ENCODE results near the gene MAPK6.
"Not testable (repeated sequence)": the region's sequence is repeated elsewhere in the genome, so short reads cannot be mapped to it uniquely, and the experiment has no call there.

MAPK6 gene

DNA sequence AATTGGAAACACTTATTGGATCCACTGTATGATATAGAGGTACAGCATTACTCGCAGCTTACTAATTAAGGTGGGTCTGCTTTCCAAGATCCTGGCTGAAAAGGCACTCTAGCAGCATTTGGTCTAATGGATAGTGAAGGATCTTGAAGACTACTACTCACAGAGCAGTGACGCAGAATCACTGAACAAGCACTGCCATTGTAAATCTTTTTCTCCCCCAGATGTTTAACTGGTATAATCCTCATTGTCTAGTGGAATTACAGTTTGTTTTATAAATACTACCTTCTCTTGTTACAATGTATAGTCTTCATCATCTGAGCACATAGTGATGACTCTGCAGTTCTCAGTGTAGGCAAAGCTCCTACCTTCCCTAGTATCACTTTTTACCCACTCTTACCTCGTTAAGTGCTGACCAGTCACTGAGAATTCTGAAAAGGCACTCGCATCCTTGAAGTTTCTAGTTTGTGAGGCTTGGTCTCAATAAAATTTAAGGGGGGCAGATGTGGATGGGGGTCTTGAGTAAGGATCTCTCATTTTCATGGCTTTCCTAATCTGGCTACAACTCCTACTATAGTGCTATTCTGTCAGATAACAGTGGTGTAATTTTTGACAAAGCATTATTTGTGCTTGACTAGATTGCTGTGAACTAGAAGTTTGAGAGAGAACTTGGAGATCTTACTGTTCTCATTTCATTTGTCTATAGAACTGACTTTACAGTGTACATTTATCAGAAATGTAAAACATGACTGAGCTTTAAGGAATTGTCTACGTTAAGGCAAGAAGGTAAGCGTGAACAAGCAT lies 23.2 kb downstream of the MAPK6 start:
- DNase-seq (ENCODE audit: low read depth in 2 of 2): no peak

GRCh38 chr15:52045795-52046298 lies 26.8 kb downstream of the MAPK6 start:
- DNase-seq (ENCODE audit: low read depth in 2 of 2): not testable (repeated sequence)

GRCh38 chr15:52046552-52046951 lies 27.5 kb downstream of the MAPK6 start:
- DNase-seq (ENCODE audit: low read depth in 2 of 2): not testable (repeated sequence)

DNA sequence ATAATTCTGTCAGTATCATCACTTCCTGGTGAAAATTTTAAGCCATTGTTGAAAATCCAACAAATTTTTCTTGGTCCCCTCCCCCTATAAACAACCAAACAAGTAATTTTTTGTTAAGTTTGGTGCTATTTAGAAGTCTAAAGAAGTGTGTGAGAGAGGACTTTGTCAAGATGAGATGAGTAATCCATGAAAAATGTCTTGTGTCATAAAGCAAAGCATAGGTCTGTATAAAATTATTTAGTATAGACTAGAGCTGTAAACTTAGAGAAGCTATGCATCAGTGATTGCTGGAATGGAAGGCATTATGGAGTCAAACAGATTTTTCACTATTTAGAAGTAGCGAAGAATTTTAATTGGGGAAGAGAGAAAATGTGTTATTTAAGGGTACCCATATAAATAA lies 31.4 kb downstream of the MAPK6 start:
- no peak for DNase-seq (ENCODE audit: low read depth in 2 of 2)

DNA sequence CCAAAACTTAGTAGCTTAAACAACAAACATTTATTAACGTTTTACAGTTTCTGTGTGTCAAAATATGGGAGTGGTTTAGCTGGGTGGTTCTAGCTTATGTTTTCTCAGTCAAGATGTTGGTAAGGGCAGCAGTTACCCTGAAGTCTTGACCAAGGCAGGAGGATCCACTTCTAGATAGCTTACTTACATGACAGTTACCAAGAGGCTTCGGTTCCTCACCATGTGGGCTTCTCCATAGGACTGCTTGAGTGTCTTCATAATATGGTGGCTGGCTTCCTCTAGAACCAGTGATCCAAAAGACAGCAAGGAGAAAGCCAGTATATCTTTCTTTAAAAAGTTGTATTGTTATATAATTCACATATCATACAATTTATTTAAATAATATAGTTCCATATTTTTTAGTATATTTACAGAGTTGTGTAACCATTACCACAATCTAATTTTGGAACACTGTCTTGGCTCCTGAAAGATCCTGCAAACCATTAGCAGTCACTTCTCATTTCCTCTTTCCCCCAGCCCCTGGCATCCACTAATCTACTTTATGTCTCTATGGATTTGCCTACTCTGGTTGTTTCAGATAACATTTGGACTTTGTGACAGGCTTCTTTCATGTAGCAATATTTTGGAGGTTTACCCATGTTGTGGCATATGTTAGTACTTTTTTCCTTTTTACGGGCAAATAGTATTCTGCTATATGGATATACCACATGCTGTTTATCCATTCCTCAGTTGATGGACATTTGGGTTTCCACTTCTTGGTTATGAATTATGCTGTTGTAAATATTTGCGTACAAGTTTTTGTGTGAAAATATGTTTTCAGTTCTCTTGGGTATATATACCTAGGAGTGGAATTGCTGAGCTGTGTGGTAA lies 33.3 kb downstream of the MAPK6 start:
- DNase-seq (ENCODE audit: low read depth in 2 of 2): no peak

- DNase-seq (ENCODE audit: low read depth in 2 of 2): no peak
Observed at GRCh38 chr15:52054381-52054780, 35.4 kb downstream of the MAPK6 start.

DNA sequence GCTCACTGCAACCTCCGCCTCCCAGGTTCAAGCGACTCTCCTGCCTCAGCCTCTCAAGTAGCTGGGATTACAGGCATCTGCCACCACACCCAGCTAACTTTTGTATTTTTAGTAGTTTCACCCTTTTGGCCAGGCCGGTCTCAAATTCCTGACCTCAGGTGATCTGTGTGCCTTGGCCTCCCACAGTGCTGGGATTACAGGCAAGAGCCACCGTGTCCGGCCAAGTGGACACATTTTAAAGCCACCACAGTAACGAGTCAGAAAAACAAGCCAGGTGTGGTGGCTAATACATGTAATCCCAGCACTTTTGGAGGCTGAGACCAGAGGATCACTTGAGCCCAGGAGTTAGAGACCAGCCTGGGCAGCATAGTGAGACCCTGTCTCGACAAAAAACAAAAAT lies 35.8 kb downstream of the MAPK6 start:
- DNase-seq (ENCODE audit: low read depth in 2 of 2): not testable (repeated sequence)

- no peak for DNase-seq (ENCODE audit: low read depth in 2 of 2)
Observed at GRCh38 chr15:52056001-52056400, 37.0 kb downstream of the MAPK6 start.

GRCh38 chr15:52056496-52056895 lies 37.5 kb downstream of the MAPK6 start:
- DNase-seq (ENCODE audit: low read depth in 2 of 2): no peak

DNA sequence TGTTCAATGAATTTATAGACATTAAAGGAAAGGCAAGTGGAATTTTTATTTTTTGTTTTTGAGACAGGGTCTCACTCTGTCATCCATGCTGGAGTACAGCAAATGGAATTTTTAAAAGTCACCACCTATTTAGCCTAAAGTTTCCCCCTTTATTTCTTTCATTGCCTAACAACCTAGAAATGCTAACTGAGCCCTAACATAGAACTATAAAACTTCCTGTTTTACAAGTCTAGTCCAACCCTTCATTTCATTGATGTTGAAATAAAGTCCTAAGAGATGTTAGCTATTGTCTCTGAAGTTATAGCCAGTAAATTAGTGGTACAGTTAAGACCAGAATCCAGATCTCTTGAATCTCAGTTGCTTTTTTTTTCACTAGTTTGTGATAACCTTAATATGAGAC lies 39.0 kb downstream of the MAPK6 start:
- DNase-seq (ENCODE audit: low read depth in 2 of 2): no peak

GRCh38 chr15:52060501-52060900 lies 41.5 kb downstream of the MAPK6 start:
- DNase-seq (ENCODE audit: low read depth in 2 of 2): no peak

DNA sequence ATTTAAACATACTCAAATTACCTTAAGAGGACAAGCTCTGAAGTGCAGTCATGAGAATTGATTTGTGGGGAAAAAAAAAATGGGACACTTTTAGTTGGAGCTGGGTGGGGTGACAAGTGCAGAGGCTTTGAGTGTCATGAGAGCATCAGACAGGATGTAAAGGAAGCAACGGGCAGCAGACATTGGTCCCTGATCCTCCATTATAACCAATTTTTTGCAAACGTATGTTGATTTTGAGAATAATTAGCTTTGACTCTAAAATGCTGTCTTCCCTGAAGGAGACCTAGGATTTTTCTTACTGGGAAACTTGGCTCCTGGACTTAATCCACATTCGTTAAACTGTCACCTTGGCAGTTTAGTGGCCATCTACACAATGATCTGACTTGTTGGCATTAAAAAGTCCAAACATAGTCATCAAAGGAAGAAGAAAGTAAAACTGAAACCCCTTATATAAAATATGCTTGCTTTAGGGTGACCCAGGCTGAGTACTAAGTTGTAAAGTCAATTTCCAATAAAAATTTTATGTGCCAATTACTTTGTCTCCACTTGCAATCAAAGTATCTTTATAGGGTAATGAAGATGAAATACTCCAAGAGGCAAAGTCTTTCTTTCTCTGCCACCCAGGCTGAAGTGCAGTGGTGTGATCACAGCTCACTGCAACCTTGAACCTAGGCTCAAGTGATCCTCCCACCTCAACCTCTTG lies 48.0 kb downstream of the MAPK6 start:
- DNase-seq (ENCODE audit: low read depth in 2 of 2): no peak

- no peak for DNase-seq (ENCODE audit: low read depth in 2 of 2)
Observed at GRCh38 chr15:52067545-52067926, 48.5 kb downstream of the MAPK6 start.

DNA sequence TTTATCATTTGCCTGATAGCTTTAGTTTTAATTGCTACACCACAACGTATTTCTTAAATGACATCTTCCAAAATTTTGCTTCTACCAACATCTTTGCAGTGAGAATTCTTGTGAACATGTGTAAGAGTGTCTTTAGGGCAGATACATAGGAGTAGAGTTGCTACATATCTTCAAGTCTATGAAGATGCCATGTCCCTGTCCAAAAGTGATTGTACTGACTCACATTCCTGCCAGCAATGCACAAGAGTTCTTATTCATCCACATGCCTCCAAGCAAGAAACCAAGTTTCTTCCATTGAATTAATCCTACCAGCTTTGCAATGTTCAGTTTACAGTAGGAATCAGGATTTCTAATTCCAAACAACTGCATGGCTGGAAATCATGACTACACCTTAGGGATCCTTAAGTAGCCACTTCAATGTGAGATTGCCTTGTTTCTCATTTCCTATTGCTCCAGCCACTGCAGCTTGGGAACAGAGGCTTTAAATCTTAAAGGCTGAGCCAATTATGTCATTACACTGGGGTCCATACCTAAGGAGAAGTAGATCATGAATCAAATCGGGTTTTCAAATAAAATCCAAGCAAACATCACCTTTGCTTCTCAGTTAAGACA lies 49.1 kb downstream of the MAPK6 start:
- DNase-seq (ENCODE audit: low read depth in 2 of 2): no peak

GRCh38 chr15:52069559-52069958 lies 50.5 kb downstream of the MAPK6 start:
- no peak for DNase-seq (ENCODE audit: low read depth in 2 of 2)

- DNase-seq (ENCODE audit: low read depth in 2 of 2): no peak
Observed at GRCh38 chr15:52071570-52071969, 52.6 kb downstream of the MAPK6 start.

DNA sequence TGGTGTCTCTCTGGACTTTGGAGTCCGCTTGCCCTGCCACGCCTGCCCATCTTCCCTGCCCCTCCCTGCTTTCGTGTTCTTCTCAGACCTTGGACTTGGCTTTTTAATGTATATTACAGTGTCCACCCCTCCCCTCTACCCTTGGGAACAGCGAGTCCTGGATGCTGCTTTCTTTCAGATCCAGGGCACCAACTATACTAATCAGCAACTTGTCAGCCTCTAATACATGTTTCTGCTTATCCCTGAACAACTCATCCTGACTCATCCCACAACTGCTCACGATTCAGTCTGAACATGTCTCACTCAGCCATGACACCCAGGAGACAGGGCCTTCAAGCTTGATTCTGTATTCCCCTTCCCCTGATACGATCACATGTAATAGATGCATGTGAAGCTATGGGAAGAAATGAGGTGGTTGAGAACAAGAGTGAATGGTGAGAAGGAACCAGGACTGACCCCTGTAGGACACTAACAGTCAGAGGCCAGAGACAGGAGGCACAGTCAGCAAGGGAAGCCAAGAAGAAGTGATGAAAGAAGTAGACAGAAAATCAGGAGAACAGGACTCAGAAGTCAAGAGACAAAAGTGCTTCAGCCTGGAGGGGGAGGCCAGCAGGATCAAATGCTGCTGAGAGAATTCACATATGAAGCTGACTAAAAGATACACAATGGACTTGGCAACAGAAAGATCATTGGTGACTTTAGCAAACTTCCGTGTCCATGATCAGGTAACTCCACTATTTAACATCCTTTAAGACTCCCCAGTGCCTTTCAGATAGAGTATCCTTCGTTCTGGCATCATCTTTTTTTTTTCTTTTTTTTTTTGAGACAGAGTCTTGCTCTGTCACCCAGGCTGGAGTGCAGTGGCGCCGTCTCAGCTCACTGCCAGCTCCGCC lies 58.1 kb downstream of the MAPK6 start:
- DNase-seq (ENCODE audit: low read depth in 2 of 2): no peak

- DNase-seq (ENCODE audit: low read depth in 2 of 2): no peak
Observed at GRCh38 chr15:52078197-52078875, 59.3 kb downstream of the MAPK6 start.

DNA sequence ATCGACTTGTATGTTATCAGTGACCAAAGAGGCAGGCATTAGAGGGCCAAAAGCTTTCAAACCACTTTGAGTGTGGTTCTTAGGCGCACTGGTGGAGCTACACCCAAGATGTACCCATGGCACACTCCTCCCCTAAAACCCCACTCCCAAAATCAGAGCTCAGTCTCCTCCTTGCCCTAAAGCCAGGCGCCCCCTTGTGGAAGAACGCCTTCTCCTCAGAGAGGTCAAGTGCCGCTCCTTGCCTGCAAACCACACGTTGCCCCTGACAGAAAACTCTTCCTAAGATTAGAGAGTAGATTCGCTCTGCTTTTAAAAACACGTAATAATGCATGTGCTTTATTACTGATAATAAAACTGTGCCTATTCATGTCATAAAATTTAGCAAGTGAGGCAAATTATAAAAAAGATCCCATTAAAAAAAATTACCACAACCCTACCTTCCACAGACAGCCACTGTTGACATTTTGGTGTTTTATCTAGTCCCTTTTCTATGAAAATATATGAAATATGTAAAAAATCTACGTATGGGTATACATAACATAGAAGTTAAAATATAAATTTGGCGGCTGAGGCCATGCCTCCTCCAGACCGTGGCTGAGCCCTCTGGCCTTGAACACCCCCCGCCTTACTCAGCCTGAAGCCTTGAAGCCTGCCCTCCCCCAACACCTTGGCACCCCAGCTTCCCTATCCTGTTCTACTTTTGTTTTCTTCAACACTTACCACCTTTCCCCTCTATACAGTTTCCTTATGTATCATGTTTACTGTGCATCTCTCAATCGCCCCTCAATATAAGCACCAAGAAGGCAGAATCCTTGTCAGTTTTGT lies 60.1 kb downstream of the MAPK6 start:
- DNase-seq (ENCODE audit: low read depth in 2 of 2): peak; percentile 56 to 87
